ENCODE data around the gene TLL1. TPM values are rescaled to one million over a fixed set of nuclear protein-coding genes. Genes with fewer than 3 reads are reported as not detected.

The TLL1 gene
- polyA plus RNA-seq, 1 of the 3 experiments (the other 2 are of a cell fraction) = 0.07 TPM

DNA sequence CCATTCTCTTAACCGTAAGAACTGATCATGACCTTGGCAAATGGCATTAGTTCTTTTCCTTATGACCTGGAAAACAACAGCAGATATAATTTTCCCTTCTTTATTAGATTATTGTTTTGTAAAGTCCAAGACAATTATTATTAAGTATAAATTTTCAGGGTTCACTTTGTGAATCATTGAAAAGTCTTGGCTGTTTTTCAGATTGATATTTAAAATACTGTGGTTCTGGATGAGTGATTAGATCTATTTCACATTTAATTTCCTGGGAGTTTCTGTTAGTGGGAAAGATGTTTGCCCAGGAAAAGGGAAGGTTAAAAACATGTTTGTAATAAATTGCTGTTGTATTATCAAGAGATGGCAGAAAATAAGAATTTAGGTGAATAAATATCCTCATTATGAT lies 194.9 kb downstream of the TLL1 start:
- Histone ChIP-seq H3F3A (replicated peaks; ENCODE audit: insufficient read depth) (no peaks in the 10 kb centered on the region), H3K36me3 (replicated peaks in 1 of 2; ENCODE audit: control insufficient read depth in 1 of 2, insufficient read depth in 2 of 2, low read length in 1 of 2) (no peaks in the 10 kb centered on the region), H3K4me1 (ENCODE audit: control insufficient read depth in 1 of 2, insufficient read depth in 2 of 2, low read depth in 1 of 2, low read length in 1 of 2) (no peaks in the 10 kb centered on the region; a peak in 1 of 4 replicates), H2AFZ (ENCODE audit: low read depth) (no peak overlapping the region), H3K79me2 (ENCODE audit: insufficient read depth) (no peaks in the 10 kb centered on the region), H3K4me3 (ENCODE audit: low read depth in 2 of 2, low read length in 1 of 2) (no peak overlapping the region), H3K9ac (no peak overlapping the region), H3K9me2 (no peaks in the 10 kb centered on the region), H3K27me3 (ENCODE audit: insufficient read depth) (no peaks in the 10 kb centered on the region), H3K4me2 (no peak overlapping the region), H3K27ac (ENCODE audit: low read depth in 2 of 2, low read length in 1 of 2) (no peak overlapping the region), H4K20me1 (ENCODE audit: insufficient read depth) (no peaks in the 10 kb centered on the region), H3K9me3 (no peaks in the 10 kb centered on the region)
- 4% methylated on average over 1 of the region's 1 CpG for WGBS (ENCODE audit: low lambda C conversion rate)
- TF ChIP-seq TCF12 (IDR thresholded peaks at IDR 0.05) (no peak), SIN3A (IDR thresholded peaks at IDR 0.05; ENCODE audit: borderline replicate concordance, low read depth, low read length) (no peak), SMC3 (IDR thresholded peaks at IDR 0.05; ENCODE audit: low read depth, low read length) (no peak), RAD21 (IDR thresholded peaks at IDR 0.05; ENCODE audit: low read length) (no peak), TEAD4 (IDR thresholded peaks at IDR 0.05; ENCODE audit: borderline replicate concordance, insufficient read depth) (no peak), RXRA (IDR thresholded peaks at IDR 0.05; ENCODE audit: borderline replicate concordance, low read depth) (no peak), CHD2 (IDR thresholded peaks at IDR 0.05; ENCODE audit: low read length, partially characterized antibody) (no peak), TAF1 (IDR thresholded peaks at IDR 0.05; ENCODE audit: borderline replicate concordance, low read depth, low read length) (no peak), YY1 (IDR thresholded peaks at IDR 0.05; ENCODE audit: low read depth) (no peak), RFX5 (IDR thresholded peaks at IDR 0.05; ENCODE audit: low read length) (no peak), MXI1 (IDR thresholded peaks at IDR 0.05; ENCODE audit: low read depth, low read length) (no peak), JUND (IDR thresholded peaks at IDR 0.05) (no peak)
- TF ChIP-seq, protein P1, sequence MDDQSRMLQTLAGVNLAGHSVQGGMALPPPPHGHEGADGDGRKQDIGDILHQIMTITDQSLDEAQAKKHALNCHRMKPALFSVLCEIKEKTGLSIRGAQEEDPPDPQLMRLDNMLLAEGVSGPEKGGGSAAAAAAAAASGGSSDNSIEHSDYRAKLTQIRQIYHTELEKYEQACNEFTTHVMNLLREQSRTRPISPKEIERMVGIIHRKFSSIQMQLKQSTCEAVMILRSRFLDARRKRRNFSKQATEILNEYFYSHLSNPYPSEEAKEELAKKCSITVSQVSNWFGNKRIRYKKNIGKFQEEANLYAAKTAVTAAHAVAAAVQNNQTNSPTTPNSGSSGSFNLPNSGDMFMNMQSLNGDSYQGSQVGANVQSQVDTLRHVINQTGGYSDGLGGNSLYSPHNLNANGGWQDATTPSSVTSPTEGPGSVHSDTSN (IDR thresholded peaks at IDR 0.05) = no peak
- TF ChIP-seq, protein P2, sequence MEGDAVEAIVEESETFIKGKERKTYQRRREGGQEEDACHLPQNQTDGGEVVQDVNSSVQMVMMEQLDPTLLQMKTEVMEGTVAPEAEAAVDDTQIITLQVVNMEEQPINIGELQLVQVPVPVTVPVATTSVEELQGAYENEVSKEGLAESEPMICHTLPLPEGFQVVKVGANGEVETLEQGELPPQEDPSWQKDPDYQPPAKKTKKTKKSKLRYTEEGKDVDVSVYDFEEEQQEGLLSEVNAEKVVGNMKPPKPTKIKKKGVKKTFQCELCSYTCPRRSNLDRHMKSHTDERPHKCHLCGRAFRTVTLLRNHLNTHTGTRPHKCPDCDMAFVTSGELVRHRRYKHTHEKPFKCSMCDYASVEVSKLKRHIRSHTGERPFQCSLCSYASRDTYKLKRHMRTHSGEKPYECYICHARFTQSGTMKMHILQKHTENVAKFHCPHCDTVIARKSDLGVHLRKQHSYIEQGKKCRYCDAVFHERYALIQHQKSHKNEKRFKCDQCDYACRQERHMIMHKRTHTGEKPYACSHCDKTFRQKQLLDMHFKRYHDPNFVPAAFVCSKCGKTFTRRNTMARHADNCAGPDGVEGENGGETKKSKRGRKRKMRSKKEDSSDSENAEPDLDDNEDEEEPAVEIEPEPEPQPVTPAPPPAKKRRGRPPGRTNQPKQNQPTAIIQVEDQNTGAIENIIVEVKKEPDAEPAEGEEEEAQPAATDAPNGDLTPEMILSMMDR (IDR thresholded peaks at IDR 0.05) = no peak
- TF ChIP-seq, protein P3, sequence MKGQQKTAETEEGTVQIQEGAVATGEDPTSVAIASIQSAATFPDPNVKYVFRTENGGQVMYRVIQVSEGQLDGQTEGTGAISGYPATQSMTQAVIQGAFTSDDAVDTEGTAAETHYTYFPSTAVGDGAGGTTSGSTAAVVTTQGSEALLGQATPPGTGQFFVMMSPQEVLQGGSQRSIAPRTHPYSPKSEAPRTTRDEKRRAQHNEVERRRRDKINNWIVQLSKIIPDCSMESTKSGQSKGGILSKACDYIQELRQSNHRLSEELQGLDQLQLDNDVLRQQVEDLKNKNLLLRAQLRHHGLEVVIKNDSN (IDR thresholded peaks at IDR 0.05; ENCODE audit: borderline replicate concordance, low read depth) = no peak
- ChIA-PET POLR2A (no interaction called here), CTCF (no interaction called here)
- DNase-seq = no peak

DNA sequence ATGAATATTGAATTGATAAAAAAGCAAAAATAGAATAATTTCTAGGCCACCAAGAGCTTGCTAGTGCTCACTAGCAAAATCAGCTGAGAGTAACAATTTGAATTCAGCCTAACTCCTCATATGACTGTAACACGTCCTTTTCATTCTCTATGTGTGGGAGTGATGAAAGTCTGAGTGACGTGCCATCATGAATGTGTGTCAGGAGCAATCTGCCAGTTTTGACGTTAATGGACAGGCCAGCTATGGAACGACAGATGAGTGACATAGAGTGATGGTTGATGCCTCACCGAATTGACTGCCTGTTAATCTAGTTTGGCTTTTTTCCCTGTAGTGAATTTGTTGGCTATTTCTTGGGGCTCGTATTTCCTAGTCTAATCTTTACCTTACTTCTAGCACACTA lies 200.7 kb downstream of the TLL1 start:
- CTCF ChIA-PET = interaction anchor here (1.2 kb wide), 1 partner anchor 13 kb away, joined by 3 read pairs; no protein-coding TSS in a partner anchor

More for the DNA sequence above, 200.7 kb downstream of the TLL1 start:
- no peaks in the 10 kb centered on the region for H3K27me3 ChIP-seq (ENCODE audit: insufficient read depth)
- no peak overlapping the region for H3K9ac ChIP-seq
- no peaks in the 10 kb centered on the region for H3K9me3 ChIP-seq
- no peak overlapping the region for H2AFZ ChIP-seq (ENCODE audit: low read depth)
- no peak overlapping the region for H3K27ac ChIP-seq (ENCODE audit: low read depth in 2 of 2, low read length in 1 of 2)
- H3K4me1 ChIP-seq (ENCODE audit: control insufficient read depth in 1 of 2, insufficient read depth in 2 of 2, low read depth in 1 of 2, low read length in 1 of 2) = no peaks in the 10 kb centered on the region; a peak in 2 of 4 replicates
- DNase-seq = no peak
- 22% methylated on average over 6 of the region's 6 CpGs for WGBS (ENCODE audit: low lambda C conversion rate)
- POLR2A ChIA-PET = no interaction called here
- TF ChIP-seq, protein P4, sequence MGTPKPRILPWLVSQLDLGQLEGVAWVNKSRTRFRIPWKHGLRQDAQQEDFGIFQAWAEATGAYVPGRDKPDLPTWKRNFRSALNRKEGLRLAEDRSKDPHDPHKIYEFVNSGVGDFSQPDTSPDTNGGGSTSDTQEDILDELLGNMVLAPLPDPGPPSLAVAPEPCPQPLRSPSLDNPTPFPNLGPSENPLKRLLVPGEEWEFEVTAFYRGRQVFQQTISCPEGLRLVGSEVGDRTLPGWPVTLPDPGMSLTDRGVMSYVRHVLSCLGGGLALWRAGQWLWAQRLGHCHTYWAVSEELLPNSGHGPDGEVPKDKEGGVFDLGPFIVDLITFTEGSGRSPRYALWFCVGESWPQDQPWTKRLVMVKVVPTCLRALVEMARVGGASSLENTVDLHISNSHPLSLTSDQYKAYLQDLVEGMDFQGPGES (IDR thresholded peaks at IDR 0.05; ENCODE audit: low read depth, low read length) = no peak
- TF ChIP-seq FOXJ3 (CRISPR knock-in tag; IDR thresholded peaks at IDR 0.05) (no peak), TCF12 (IDR thresholded peaks at IDR 0.05) (no peak), GABPA (IDR thresholded peaks at IDR 0.05; ENCODE audit: low read depth) (no peak)
- H3K36me3 ChIP-seq (replicated peaks in 1 of 2; ENCODE audit: control insufficient read depth in 1 of 2, insufficient read depth in 2 of 2, low read length in 1 of 2) = no peaks in the 10 kb centered on the region
- H3F3A ChIP-seq (replicated peaks; ENCODE audit: insufficient read depth) = peaks cover 8% of the 10 kb centered on the region
- H3K79me2 ChIP-seq (ENCODE audit: insufficient read depth) = no peaks in the 10 kb centered on the region
- no peak overlapping the region for H3K4me2 ChIP-seq
- no peak overlapping the region for H3K4me3 ChIP-seq (ENCODE audit: low read depth in 2 of 2, low read length in 1 of 2)
- no peaks in the 10 kb centered on the region for H3K9me2 ChIP-seq
- no peaks in the 10 kb centered on the region for H4K20me1 ChIP-seq (ENCODE audit: insufficient read depth)

Data from SK-N-SH (cell line).